ENCODE results near the gene MYO5B.

GRCh38 chr18:49875155-49875554, 319.8 kb downstream of the MYO5B start:
- TF ChIP-seq CTCF (IDR thresholded peaks at IDR 0.05) (no peak), ZFX (IDR thresholded peaks at IDR 0.05; ENCODE audit: borderline replicate concordance) (no peak)

Measured in 22Rv1 (cell line).